Psoas muscle (tissue), 8 donors: ENCODE data around the gene PEAR1. TPM values are rescaled to one million over a fixed set of nuclear protein-coding genes. Genes with fewer than 3 reads are reported as not detected.

Source experiments
- ATAC-seq, 4 donors: fragments of 200-7000 bp; cut with Tn5 transposase; one replicate each; pipeline ENCODE4 v1.9.1; 2020; ENCODE audit warnings: moderate library complexity in 3 of 4, mild to moderate bottlenecking in 2 of 4
- DNase-seq, 2 donors: peaks; one replicate each; pipeline ENCODE4 v3.0.0-alpha.2; 2020
- H3K27ac ChIP-seq: fragments of 200-600 bp; one replicate; pipeline ENCODE4 v1.8.0; 2022
- H3K27me3 ChIP-seq, 3 donors: fragments of 200-600 bp in 1 of 3; one replicate each; pipeline versions ENCODE4 v1.6.1 to v1.8.0; 2013 to 2022; ENCODE audit warnings: low read length in 2 of 3, mild to moderate bottlenecking in 2 of 3, moderate library complexity in 1 of 3; ENCODE audit not compliant: insufficient read depth in 3 of 3
- H3K36me3 ChIP-seq, 2 donors: fragments of 200-600 bp in 1 of 2; one replicate each; pipeline versions ENCODE4 v1.6.1 to v1.8.0; 2013 to 2022; ENCODE audit warnings: low read depth in 1 of 2, mild to moderate bottlenecking in 1 of 2, moderate library complexity in 1 of 2; ENCODE audit not compliant: insufficient read depth in 1 of 2
- H3K4me1 ChIP-seq: fragments of 200-600 bp; one replicate; pipeline ENCODE4 v1.8.0; 2022
- H3K4me3 ChIP-seq: fragments of 200-600 bp; one replicate; pipeline ENCODE4 v1.8.0; 2022; ENCODE audit warnings: mild to moderate bottlenecking
- H3K9me3 ChIP-seq: fragments of 200-600 bp; one replicate; pipeline ENCODE4 v1.8.0; 2022
- CTCF ChIP-seq: fragments of 200-600 bp; IDR thresholded peaks from one replicate; pipeline ENCODE4 v1.8.0; 2022; ENCODE audit warnings: antibody characterized with exemption
- WGBS, 3 donors: extraction: QIAGEN DNeasy Blood & Tissue Kit; methylation state at CpG; one replicate each; pipeline versions ENCODE4 v1.1.6 to v1.1.7; 2013; 5-methylcytosine and 5-hydroxymethylcytosine counted together
- intact Hi-C, 2 donors: fragments of 100-400 bp; cut with DNase I; formaldehyde crosslinking; loops; one replicate each; pipeline versions ENCODE4 v1.11.0 to v1.14.2; 2022
- polyA plus RNA-seq, 3 donors: library from polyadenylated mRNA; stranded (reverse); fragments of 200-250 nt; gene quantifications; one replicate each; pipeline ENCODE4 v1.2.3, GENCODE V29; 2013
- total RNA-seq, 4 donors: library from RNA; stranded (reverse); fragmentation: NEBNext Ultra II Directional in 2 of 4; extraction: Animal tissue kit (Norgen Biotek cat#: 25700) in 2 of 4; gene quantifications; one replicate each; pipeline versions ENCODE4 v1.2.1 to v1.2.4, GENCODE V29; 2021 to 2023
- donor health status: healthy with polysubstance abuse.
- donor health status: DM: no; HTN: no; CAD: no; lungs with moderate emphysema.
- donor health status: Bipolar disorder and iron deficiency.
- donor health status: healthy.
- donor health status: DM: yes; HTN: yes; CAD: no.
- donor health status: DM: no; HTN: no; CAD: no.
- donor health status: DM: no; HTN: no; CAD: no.
- donor health status: DM: yes; HTN: yes; CAD: no.

Gene PEAR1
- total and polyA plus RNA-seq, 7 donors, result 2.1 to 7.3 (median 3.8) TPM

GRCh38 chr1:156885314-156885713, 8.2 kb upstream of the PEAR1 start:
- intact Hi-C loops, result loop anchor here (2.0 to 10.0 kb wide), 3 partner anchors 45 to 191 kb away; no protein-coding TSS in a partner anchor
- Histone ChIP-seq H3K4me1 (no peaks in the 10 kb centered on the region), H3K36me3 (no peaks in the 10 kb centered on the region), H3K9me3 (no peaks in the 10 kb centered on the region), H3K27ac (no peak overlapping the region), H3K4me3 (no peak overlapping the region), H3K27me3 (peaks cover 0 to 6% (median 4%) of the 10 kb centered on the region in 3 donors)
- ATAC-seq, result no peak
- 46 to 60% (median 54%) methylated on average over 1 of the region's 1 CpG for WGBS, 3 donors
- no peak for TF ChIP-seq CTCF
- DNase-seq, result no peak

- H3K4me1 ChIP-seq, result no peaks in the 10 kb centered on the region
- ATAC-seq (no peak), DNase-seq (no peak)
- peaks cover 0 to 4% (median 3%) of the 10 kb centered on the region in 3 donors for H3K27me3 ChIP-seq
- TF ChIP-seq CTCF, result no peak
- H3K4me3 ChIP-seq, result no peak overlapping the region
- intact Hi-C loops, result loop anchor here (2.0 to 10.0 kb wide), 3 partner anchors 45 to 191 kb away; no protein-coding TSS in a partner anchor
- 61 to 67% (median 63%) methylated on average over 13 of the region's 13 CpGs for WGBS, 3 donors
- no peaks in the 10 kb centered on the region for H3K36me3 ChIP-seq
- no peak overlapping the region for H3K27ac ChIP-seq
- no peaks in the 10 kb centered on the region for H3K9me3 ChIP-seq
These were observed 7.6 kb upstream of the PEAR1 start for GRCh38 chr1:156885880-156886355.

DNA sequence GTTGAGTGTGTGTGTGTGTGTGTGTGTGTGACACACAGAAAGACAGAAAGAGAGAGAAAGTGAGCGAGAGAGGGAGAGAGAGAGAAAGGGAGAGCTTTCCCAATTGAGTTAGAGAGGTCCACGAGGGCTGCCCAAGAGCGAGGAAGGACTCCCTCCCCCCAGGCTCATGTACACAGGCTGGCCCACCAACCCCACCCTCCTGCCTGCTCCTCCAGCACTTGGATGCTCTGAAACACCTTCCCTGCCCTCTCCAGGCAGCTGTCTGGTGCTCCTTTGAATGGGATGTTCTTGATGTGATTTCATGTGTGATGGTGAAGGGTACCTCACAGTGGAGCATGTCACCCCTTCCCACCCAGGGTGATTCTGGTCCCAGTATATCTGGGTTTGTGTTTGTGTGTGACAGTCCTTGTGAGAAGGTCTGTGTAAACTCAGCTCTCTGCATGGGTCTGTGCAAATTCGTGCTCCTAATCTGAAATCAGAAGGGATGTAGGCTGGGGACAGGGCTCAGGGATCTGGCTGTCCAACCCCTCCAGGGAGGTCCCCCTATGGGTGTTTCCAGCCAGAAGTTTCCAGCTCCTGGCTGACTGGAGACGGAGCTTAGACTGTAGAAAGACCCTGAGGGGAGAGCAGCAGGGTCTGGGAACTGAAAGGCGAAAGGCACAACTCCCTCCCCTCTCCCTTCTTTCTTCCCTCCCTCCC, 6.8 kb upstream of the PEAR1 start:
- H3K36me3 ChIP-seq, result no peaks in the 10 kb centered on the region
- DNase-seq (no peak), ATAC-seq (no peak)
- H3K27me3 ChIP-seq, result peaks cover 0 to 7% (median 3%) of the 10 kb centered on the region in 3 donors
- H3K27ac ChIP-seq, result no peak overlapping the region
- H3K9me3 ChIP-seq, result no peaks in the 10 kb centered on the region
- WGBS, 3 donors, result 40 to 47% (median 42%) methylated on average over 6 of the region's 6 CpGs
- no peak overlapping the region for H3K4me3 ChIP-seq
- no peak for TF ChIP-seq CTCF
- H3K4me1 ChIP-seq, result no peaks in the 10 kb centered on the region
- intact Hi-C loops, result loop anchor here (10.0 kb wide), 2 partner anchors 172 to 192 kb away; no protein-coding TSS in a partner anchor

- no peaks in the 10 kb centered on the region for H3K36me3 ChIP-seq
- H3K9me3 ChIP-seq, result no peaks in the 10 kb centered on the region
- no peak for DNase-seq
- 36 to 56% (median 42%) methylated on average over 1 to 3 of the region's 3 CpGs for WGBS, 3 donors
- TF ChIP-seq CTCF, result no peak
- intact Hi-C loops, result loop anchor here (10.0 kb wide), 2 partner anchors 173 to 193 kb away; no protein-coding TSS in a partner anchor
- no peak overlapping the region for H3K27ac ChIP-seq
- no peaks in the 10 kb centered on the region for H3K4me1 ChIP-seq
- H3K27me3 ChIP-seq, result peaks cover 0 to 11% (median 3%) of the 10 kb centered on the region in 3 donors
- no peak for ATAC-seq
- H3K4me3 ChIP-seq, result no peak overlapping the region
These were observed 6.2 kb upstream of the PEAR1 start for GRCh38 chr1:156887317-156887716.
